GM18909 (cell line): Measurements from ENCODE around the gene ANKDD1A.

ENCODE experiments used
- ATAC-seq: cut with Tn5 transposase; IDR thresholded peaks from one replicate; pipeline ENCODE4 v1.9.1; 2021; ENCODE audit warnings: mild to moderate bottlenecking; ENCODE audit not compliant: unreplicated experiment, poor library complexity

The ANKDD1A gene

DNA sequence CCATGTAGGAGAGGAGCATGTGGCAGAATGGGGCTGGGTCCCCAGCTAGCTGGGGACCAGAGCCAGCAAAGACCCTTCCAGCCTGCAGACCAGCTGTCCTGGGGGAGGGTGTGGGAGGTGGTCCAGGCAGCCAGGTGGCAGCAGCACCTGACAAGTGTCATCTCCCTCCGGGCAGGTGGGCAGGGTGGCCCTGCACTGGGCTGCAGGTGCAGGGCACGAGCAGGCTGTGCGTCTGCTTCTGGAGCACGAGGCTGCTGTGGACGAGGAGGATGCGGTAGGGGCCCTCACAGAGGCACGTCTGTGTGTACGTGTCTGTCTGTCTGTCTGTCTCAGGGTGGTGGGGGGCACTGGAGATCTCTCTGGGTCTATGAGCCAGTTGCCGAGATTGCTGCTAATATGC is 5.5 kb downstream of the ANKDD1A start:
- ATAC-seq = no peak

DNA sequence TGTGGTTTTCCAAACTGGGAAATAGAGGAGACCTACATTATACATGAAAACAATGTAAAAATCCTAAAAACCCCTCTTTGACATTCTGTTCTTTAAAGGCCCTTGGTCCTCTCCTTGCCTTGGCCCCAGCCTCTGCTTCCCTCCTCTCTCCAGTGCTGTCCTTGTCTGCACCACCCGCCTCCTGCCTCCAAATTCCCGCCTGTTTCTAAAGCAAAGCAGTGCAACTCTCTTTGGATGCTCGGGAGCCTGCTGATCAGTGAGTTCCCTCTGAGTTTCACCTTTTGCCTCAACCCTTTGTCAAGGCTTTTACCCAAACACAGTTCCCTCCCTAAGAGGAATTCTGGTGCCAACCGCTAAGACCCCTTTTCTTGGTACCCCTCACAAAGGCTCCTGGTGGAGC is 8.0 kb downstream of the ANKDD1A start:
- ATAC-seq = no peak

DNA sequence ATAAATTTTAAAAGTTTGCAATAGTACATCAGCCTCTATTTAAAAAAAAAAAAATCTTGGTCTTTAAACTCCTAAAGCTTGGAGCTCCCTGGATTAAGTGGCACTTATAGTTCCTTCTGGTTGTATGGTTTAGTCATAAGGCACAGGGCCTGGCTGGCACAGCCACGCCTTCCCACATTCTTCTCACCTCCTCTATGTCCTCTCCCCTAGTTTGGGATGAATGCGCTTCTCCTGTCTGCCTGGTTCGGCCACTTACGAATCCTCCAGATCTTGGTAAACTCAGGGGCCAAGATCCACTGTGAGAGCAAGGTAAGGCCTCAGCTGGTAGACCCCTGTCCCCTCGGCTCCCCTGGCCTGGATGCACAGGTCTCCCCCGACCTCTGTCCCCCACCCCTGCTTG is 10.0 kb downstream of the ANKDD1A start:
- ATAC-seq = no peak

DNA sequence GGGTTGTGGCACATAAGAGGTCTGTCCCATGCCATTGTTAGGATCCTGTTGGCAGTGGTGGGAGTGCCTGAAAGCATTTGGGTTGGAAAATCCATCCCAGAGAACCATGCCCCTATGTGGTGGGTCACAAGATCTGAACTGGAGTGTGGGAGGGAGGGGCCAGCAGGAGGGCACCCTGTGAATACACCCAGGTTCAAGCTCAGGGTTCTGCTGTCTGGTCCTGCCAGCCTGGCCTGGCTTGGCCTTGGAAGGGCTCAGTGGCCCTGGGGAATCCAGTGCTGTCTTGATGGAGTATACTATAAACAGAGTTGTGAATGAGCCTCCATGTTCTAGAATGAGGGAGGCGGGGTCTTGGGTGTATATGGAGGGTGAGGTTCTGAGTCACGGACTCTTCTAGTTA is 11.8 kb downstream of the ANKDD1A start:
- no peak for ATAC-seq

DNA sequence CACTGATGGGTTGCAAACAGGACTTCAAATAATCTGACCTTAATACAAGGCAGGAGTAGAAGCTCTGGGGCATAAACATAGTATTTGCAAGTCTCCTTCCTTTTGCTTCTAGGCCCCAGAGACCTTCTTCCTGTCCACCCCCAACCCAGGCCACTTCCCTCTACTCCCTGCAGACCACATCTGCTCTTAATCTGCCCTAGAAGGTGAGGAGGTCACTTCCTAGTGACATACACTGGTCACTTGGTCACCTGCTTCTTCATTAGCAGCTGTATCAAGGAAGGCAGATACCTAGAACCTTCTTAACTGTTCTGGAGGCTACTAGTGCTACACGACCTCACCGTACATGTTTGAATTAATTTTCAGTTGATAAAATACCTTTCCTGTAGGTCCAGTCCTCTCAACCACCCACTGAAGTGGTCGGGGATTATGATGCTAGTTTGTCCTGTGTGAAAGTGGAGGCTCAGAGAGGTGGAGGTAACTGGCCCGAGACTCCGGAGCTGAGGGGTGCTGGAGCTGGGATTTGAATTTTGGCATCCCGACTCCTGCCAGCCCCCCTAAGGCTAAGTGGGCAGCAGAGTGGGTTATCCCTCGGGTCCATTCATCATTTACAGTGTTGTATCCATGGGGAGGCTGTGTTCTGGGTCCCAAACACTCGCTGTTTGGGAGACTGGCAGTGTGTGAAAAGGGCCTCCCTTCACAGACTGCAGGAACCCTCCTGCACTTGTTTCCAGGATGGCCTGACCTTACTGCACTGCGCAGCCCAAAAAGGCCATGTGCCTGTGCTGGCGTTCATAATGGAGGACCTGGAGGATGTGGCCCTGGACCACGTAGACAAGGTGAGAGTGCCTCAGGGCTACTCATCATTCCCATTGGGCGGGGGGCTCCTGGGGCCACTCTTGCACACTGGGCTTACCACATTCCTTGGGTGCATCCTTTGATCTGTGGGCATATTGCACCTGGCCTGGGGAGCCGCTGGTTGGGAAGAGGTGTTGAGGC is 13.9 kb downstream of the ANKDD1A start:
- ATAC-seq = no peak

DNA sequence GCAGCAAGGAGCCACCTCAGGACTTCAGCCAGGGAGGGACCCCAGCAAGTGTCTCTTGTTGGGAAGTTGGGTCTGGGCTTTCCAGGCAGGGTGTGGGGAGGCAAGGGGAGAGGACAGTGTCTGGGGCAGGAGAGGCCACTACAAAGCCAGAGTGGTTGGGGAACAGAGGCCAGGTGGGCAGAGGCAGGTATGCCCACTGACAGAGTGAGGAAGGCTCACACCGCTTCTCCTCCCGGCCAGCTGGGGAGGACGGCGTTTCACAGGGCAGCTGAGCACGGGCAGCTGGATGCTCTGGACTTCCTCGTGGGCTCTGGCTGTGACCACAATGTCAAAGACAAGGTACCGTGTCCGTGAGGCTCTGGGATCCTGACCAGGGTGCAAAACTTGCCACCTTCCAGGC is 15.0 kb downstream of the ANKDD1A start:
- no peak for ATAC-seq

DNA sequence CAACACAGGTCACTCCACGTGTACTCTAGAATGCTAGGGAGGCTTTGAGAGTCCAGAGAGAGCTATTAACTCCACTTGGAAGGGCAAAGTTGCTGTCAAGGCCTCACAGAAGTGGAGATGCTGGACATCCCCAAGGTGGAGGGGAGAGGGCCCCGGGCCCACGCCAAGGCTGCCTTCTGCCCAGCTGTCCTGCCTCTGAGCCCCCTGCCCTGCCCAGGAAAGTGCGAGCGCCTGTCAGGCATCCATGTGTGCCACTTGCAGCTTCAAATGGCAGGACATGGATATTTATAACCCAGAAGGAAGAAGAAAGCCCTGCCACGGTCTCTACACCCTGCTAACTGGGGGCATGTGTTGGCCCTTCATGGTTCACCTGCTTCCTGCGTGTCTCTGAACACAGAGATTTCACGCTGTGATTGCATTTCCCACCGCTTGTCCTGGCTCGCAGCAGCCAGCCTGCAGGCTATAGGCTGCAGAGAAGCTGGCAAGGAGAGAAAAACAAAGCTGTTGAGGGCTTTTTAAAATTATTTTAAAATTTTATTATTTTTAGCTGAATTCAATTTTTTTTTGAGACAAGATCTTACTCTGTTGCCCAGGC is 17.0 kb downstream of the ANKDD1A start:
- ATAC-seq = no peak

DNA sequence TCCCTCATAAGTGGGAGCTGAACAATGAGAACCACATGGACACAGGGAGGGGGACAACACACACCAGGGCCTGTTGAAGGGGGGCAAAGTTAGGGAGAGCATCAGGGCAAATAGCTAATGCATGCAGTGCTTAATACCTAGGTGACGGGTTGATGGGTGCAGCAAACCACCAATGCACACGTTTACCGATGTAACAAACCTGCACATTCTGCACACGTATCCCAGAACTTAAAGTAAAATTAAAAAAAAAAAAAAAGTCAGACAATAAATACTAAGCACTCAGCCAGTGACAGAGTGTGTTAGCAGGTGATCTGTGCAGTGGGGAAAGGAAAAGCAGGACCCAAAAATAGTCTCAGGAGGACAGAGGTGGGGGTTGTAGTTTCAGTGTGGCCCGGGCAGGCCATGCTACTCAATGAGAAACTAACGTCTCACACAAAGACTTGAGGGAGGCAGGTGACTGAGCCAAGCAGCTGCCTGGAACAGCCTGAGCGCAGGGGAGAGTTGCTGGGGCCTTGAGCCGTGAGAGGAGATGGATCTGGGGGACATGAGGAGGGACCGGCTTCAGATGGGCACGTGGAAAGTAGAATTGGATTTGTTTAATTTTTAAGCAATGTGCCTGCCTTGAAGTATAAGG is 18.4 kb downstream of the ANKDD1A start:
- ATAC-seq = peak; percentile 67

DNA sequence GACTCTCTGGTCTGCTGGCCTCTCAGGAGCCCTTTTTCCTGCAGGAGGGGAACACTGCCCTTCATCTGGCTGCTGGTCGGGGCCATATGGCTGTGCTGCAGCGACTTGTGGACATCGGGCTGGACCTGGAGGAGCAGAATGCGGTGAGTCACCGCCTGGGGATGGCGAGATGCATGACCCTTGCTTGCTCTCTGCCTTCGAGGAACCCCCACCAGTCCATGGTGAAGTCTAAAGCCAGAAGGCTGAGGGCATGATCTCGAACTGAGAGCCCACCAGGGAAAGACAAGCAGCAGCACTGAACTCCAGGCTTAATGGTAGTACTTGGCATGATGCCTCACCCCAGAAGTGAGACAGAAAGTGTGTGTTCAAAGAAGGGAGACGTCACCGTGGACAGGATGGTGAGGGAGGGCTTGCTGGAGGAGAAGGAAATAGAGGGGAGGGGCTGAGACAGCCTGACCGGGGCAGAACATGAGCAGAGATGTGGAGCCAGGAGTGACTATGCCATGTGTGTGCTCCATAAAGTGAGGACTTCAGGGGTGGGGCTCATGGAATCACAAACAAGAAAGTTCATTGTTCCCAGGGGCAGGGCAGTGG is 19.2 kb downstream of the ANKDD1A start:
- ATAC-seq = no peak

DNA sequence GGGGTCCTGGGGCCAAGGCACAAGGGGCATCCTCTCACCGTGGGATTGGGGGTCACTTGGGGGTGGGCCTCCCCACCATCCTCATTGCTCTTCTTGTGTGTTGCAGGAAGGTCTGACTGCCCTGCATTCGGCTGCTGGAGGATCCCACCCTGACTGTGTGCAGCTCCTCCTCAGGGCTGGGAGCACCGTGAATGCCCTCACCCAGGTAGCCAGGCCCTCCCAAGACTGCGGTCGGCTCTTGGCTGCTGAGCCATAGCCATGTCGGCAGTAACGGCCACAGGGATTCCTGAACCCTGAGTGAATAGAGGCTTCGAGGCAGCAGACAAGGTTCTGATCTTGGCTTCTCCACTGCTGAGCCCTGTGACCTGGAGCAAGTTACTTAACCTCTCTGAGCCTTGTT is 19.7 kb downstream of the ANKDD1A start:
- no peak for ATAC-seq

DNA sequence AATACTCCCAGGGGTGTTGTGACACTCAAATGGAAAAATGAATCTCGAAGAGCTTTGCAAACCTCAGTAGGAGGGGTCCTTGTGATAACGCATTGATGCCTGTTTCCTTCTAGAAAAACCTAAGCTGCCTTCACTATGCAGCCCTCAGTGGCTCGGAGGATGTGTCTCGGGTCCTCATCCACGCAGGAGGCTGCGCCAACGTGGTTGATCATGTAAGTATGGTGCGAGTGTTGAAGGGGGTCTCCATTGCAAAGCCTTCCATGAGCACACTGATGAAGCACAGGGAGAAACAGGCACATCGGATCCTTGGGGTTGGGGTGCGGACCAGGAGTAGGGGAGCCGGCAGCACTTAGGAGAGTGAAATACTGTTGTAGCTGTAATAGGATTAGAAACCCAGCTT is 22.3 kb downstream of the ANKDD1A start:
- ATAC-seq = no peak

DNA sequence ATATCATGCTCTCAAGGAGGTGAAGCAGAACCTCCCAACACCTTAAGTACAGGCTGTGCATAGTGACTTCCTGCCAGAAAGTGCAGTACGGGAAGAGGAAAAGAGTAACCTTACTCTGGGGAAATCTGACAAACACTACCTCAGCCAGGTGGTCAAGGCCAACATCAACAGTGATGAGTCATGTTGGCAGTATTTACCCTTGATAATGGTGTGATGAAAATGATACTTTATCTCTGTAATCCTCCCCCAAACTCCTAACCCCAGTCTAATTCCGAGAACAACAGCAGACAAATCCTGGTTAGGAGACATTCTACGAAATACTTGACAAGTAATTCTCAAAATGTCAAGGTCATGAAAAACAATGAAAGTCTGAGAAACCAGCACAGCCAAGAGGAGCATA is 26.5 kb downstream of the ANKDD1A start:
- no peak for ATAC-seq

DNA sequence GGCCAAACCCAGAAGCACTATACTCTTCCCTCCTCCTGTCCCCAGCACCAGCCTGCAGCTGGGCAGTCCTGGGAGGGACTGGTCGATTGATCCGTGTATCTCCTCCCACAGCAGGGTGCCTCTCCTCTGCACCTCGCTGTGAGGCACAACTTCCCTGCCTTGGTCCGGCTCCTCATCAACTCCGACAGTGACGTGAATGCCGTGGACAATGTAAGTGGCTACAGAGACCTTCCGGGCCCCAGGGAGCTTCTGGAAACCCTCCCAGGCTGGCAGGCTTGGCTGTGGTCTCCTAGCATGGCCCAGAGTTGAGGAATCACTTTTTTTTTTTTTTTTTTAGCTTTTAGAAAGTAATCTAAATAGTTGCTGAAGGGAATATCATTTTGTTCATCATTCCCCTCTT is 30.7 kb downstream of the ANKDD1A start:
- no peak for ATAC-seq

DNA sequence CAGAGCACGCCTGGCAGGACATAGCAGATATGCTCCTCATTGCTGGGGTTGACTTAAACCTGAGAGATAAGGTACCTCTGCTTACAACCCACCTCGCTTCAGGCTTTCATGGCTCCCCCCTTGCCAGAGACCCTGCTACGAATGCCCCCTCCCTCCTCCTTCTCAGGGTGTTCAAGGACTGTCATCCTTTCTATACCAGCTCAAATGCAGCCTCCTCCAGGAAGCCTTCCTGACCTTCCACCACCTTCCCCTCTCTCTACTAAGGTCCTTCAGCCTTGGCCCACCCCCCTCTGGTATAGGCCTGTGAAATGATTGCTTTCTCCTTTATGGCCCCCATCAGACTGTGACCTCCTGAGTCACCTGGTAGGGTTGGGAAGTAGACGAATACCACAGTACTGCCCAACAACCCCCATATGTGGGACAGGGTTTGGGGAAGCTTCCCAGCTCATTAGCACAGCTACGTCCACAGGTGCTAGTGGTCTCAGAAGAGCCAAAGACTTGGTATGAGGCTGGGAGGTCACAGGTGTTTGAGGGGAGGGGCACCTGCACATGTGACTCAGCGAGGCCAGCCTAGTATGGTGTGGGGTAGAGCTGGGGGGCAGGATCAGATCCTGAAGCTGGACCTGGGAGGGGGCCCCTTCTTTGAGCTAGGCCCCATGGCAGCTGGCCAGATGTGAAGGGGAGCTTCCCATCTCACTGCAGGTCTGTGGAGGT is 32.0 kb downstream of the ANKDD1A start:
- no peak for ATAC-seq

DNA sequence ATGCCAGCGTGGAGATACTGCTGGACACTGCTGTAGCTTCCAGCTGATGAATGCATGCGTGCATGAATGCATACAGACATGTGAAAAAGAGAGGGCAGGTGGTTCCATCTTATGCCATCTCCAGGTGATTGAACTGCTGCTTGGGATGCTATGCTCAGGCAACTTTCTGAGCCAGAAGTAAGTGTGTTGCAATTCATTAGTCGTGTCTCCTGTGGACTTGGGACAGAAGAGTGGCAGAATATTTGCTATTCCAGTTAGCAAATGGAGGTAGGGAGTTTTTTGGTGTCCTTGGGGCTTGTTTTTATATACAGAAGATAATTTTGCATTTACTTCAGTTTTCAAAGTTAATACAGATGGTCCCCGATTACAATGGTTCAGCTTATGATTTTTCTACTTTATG is 33.3 kb downstream of the ANKDD1A start:
- no peak for ATAC-seq

DNA sequence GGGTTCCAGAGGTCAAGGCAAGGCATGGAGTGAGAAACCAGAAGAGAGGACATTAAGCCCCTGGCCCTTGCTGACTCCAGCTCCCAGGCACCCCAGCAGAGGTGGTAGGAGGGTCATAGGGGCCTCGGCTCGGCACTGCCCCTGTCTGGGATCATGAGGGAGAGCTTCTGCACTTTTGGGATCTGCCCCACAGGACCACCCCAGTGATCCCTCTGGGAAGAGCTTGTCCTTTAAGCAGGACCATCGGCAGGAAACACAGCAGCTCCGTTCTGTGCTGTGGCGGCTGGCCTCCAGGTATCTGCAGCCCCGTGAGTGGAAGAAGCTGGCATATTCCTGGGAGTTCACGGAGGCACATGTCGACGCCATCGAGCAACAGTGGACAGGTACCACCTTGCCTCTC is 35.5 kb downstream of the ANKDD1A start:
- ATAC-seq = no peak

DNA sequence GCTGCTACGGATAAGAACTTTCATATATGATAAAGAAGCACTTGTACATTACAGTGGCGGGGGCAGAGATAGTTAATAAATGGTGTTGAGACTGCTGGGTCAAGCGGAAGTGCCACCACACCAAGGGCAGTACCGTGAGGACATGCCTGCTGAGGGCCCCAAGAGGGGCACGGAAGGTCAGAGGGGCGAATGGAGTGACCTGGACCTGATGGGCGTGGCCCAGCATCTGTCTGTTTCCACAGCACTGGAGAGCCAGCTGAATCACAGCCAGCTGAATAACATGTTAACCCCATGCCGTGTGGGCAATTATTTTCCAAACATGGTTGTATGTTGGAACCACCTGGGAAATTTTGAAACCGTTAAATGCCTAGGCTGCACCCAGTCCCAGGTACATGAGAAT is 37.2 kb downstream of the ANKDD1A start:
- ATAC-seq = no peak

DNA sequence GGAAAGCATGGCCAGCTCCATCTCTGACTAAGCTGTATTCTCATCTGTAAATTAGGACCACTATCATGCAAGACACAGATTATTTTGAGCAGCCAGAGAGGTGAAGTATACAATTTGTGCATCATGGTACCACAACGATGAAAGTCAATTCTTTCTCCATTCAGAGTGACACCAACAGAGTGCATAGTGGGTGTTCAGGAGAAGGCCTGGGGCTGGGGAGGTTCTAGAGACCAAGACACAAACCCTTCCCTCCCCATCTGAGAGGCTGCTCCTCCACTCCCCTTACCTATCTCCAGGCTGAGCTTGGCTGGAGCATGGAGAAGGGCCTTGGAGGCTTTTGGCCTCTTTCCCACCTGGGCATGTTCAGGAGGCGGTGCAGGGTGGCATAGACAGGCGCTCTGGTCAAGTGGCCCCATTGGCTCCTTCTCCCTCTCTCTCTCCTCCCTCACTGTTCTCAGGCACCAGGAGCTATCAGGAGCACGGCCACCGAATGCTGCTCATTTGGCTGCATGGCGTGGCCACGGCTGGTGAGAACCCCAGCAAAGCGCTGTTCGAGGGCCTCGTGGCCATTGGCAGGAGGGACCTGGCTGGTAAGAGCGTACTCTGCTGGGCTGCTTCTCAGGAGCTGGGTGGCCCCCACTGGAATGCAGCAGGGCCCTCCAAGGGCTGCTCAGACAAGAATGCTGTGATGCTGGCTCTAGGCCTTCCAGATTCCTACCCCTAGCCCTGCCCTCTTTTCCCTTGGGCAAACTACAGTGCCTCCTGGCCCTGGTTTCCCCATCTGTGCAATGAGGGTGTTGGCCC is 37.9 kb downstream of the ANKDD1A start:
- no peak for ATAC-seq

DNA sequence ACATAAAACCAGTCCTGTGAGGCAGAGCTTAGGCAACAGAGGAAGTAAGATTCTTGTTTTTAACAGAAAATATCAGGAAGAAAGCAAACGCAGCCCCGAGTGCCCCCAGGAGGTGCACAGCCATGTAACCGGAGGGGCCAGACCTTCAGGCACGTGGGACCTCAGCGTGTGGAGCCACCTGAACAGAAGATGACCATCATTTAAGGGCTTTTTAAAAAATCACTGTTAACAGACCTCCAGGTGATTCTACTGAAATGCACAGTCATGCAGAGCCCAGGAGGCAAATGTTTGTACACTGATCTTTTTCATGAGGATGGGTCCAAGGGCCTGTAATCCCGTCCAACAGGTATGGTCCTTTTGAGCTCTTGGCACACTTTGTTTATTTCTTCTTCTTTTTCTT is 39.2 kb downstream of the ANKDD1A start:
- ATAC-seq = no peak
